ENCODE data around the gene NF2. TPM values are rescaled to one million over a fixed set of nuclear protein-coding genes. Genes with fewer than 3 reads are reported as not detected.
"Not testable (repeated sequence)": the region's sequence is repeated elsewhere in the genome, so short reads cannot be mapped to it uniquely, and the experiment has no call there.

The NF2 gene
- total and polyA plus RNA-seq, 11 donors = 15.0 to 137 (median 52.1) TPM

GRCh38 chr22:29587938-29588699, 15.3 kb upstream of the NF2 start:
- no peaks in the 10 kb centered on the region for H3K4me1 ChIP-seq
- H3K27ac ChIP-seq = no peak overlapping the region
- DNase-seq (no peak), ATAC-seq (no peak)
- H3K36me3 ChIP-seq = no peaks in the 10 kb centered on the region
- intact Hi-C loops (cut with DNase I) = no loop called here
- H3K9me3 ChIP-seq = no peaks in the 10 kb centered on the region
- no peak for TF ChIP-seq POLR2A (IDR thresholded peaks at IDR 0.05)
- TF ChIP-seq CTCF (IDR thresholded peaks at IDR 0.05) = no peak
- no peak overlapping the region for H3K4me3 ChIP-seq
- 79 to 85% (median 82%) methylated on average over 9 of the region's 9 CpGs for WGBS, 4 donors
- no peaks in the 10 kb centered on the region for H3K27me3 ChIP-seq

GRCh38 chr22:29593923-29594322, 9.5 kb upstream of the NF2 start:
- Histone ChIP-seq H3K36me3 (no peaks in the 10 kb centered on the region), H3K27ac (no peak overlapping the region), H3K4me1 (no peaks in the 10 kb centered on the region), H3K27me3 (no peaks in the 10 kb centered on the region), H3K4me3 (no peak overlapping the region), H3K9me3 (no peaks in the 10 kb centered on the region)
- intact Hi-C loops (cut with DNase I) = no loop called here
- TF ChIP-seq CTCF (IDR thresholded peaks at IDR 0.05) (no peak), POLR2A (IDR thresholded peaks at IDR 0.05) (no peak)
- DNase-seq (no peak), ATAC-seq (no peak)
- 64 to 74% (median 72%) methylated on average over 4 of the region's 4 CpGs for WGBS, 4 donors

GRCh38 chr22:29594447-29594846, 9.0 kb upstream of the NF2 start:
- DNase-seq; H3K9me3 ChIP-seq; intact Hi-C loops (cut with DNase I); H3K4me1 ChIP-seq; H3K27me3 ChIP-seq; H3K36me3 ChIP-seq; H3K27ac ChIP-seq; ATAC-seq; H3K4me3 ChIP-seq: not testable (repeated sequence)
- WGBS, 4 donors = 93 to 96% (median 94%) methylated on average over 6 of the region's 6 CpGs

GRCh38 chr22:29596408-29596807, 7.0 kb upstream of the NF2 start:
- no peaks in the 10 kb centered on the region for H3K36me3 ChIP-seq
- no peaks in the 10 kb centered on the region for H3K4me1 ChIP-seq
- no peak overlapping the region for H3K4me3 ChIP-seq
- intact Hi-C loops (cut with DNase I) = no loop called here
- H3K9me3 ChIP-seq = no peaks in the 10 kb centered on the region
- 92 to 94% (median 93%) methylated on average over 10 of the region's 10 CpGs for WGBS, 4 donors
- ATAC-seq (no peak), DNase-seq (no peak)
- no peak overlapping the region for H3K27ac ChIP-seq
- H3K27me3 ChIP-seq = no peaks in the 10 kb centered on the region
- TF ChIP-seq POLR2A (IDR thresholded peaks at IDR 0.05) (no peak), CTCF (IDR thresholded peaks at IDR 0.05) (no peak)

- intact Hi-C loops (cut with DNase I); H3K27me3 ChIP-seq: not testable (repeated sequence)
These were observed 5.4 kb upstream of the NF2 start for GRCh38 chr22:29597871-29598683.

More at GRCh38 chr22:29597871-29598683, 5.4 kb upstream of the NF2 start:
- H3K27ac ChIP-seq, H3K4me1 ChIP-seq, DNase-seq, H3K4me3 ChIP-seq, H3K9me3 ChIP-seq, H3K36me3 ChIP-seq, ATAC-seq: not testable (repeated sequence)
- 88 to 97% (median 92%) methylated on average over 29 to 57 of the region's 57 CpGs for WGBS, 4 donors
